ENCODE data around the gene PTPA.

- TF ChIP-seq POLR2A (IDR thresholded peaks at IDR 0.05; ENCODE audit: low read length) = no peak
- TF ChIP-seq GATA1 (IDR thresholded peaks at IDR 0.05; ENCODE audit: low read depth, low read length) = no peak
Observed at GRCh38 chr9:129074106-129074505, 37.1 kb upstream of the PTPA start.
